ENCODE results near the gene CHRNB4. TPM values are rescaled to one million over a fixed set of nuclear protein-coding genes. Genes with fewer than 3 reads are reported as not detected.
A peak's percentile ranks its signal among the peaks of the same experiment; 100 is the strongest.

The CHRNB4 gene
- total RNA-seq, 4 donors from 2014 or later, result not detected

GRCh38 chr15:78627348-78627747, 13.7 kb downstream of the CHRNB4 start:
- Histone ChIP-seq H3K27me3 (no peaks in the 10 kb centered on the region), H3K4me1 (peaks cover 10 to 19% of the 10 kb centered on the region in 2 donors), H3K36me3 (no peaks in the 10 kb centered on the region), H3K27ac (no peak overlapping the region), H3K9me3 (no peaks in the 10 kb centered on the region), H3K4me3 (replicated peaks in 1 of 3) (no peak overlapping the region)
- TF ChIP-seq POLR2A (IDR thresholded peaks at IDR 0.05) (no peak), CTCF (IDR thresholded peaks at IDR 0.05) (no peak)
- 27 to 29% methylated on average over 8 of the region's 8 CpGs for whole genome bisulfite sequencing, 2 donors
- intact Hi-C loops (cut with DNase I), result no loop called here
- peak; percentile 48 to 55 for DNase-seq

GRCh38 chr15:78626381-78626995, 14.5 kb downstream of the CHRNB4 start:
- Histone ChIP-seq H3K4me3 (replicated peaks in 1 of 3) (no peak overlapping the region), H3K27ac (no peak overlapping the region), H3K36me3 (no peaks in the 10 kb centered on the region), H3K9me3 (no peaks in the 10 kb centered on the region), H3K27me3 (no peaks in the 10 kb centered on the region), H3K4me1 (peaks cover 10 to 19% of the 10 kb centered on the region in 2 donors)
- WGBS, 2 donors, result 66 to 69% methylated on average over 6 of the region's 6 CpGs
- intact Hi-C loops (cut with DNase I), result no loop called here
- no peak for TF ChIP-seq CTCF (IDR thresholded peaks at IDR 0.05)
- no peak for TF ChIP-seq POLR2A (IDR thresholded peaks at IDR 0.05)
- DNase-seq, result no peak

GRCh38 chr15:78625606-78626280, 15.3 kb downstream of the CHRNB4 start:
- intact Hi-C loops (cut with DNase I), result no loop called here
- no peak for TF ChIP-seq POLR2A (IDR thresholded peaks at IDR 0.05)
- TF ChIP-seq CTCF (IDR thresholded peaks at IDR 0.05), result no peak
- no peak overlapping the region for H3K27ac ChIP-seq

GRCh38 chr15:78624651-78625590, 16.1 kb downstream of the CHRNB4 start:
- intact Hi-C loops (cut with DNase I), result no loop called here
- TF ChIP-seq POLR2A (IDR thresholded peaks at IDR 0.05), result no peak
- TF ChIP-seq CTCF (IDR thresholded peaks at IDR 0.05), result no peak
- peaks cover 15 to 30% of the 10 kb centered on the region in 2 donors for H3K4me1 ChIP-seq
- H3K36me3 ChIP-seq, result no peaks in the 10 kb centered on the region
- peaks cover 4% of the 10 kb centered on the region for H3K27me3 ChIP-seq
- no peak for DNase-seq
- H3K9me3 ChIP-seq, result no peaks in the 10 kb centered on the region
- no peak overlapping the region for H3K4me3 ChIP-seq (replicated peaks in 1 of 3)
- 78 to 91% methylated on average over 14 to 17 of the region's 17 CpGs for WGBS, 2 donors
- no peak overlapping the region for H3K27ac ChIP-seq

More at GRCh38 chr15:78625606-78626280, 15.3 kb downstream of the CHRNB4 start:
- Histone ChIP-seq H3K27me3 (no peaks in the 10 kb centered on the region), H3K36me3 (no peaks in the 10 kb centered on the region), H3K9me3 (no peaks in the 10 kb centered on the region), H3K4me1 (peaks cover 10 to 22% of the 10 kb centered on the region in 2 donors), H3K4me3 (replicated peaks in 1 of 3) (no peak overlapping the region)
- 51 to 52% methylated on average over 7 to 12 of the region's 12 CpGs for WGBS, 2 donors
- DNase-seq, result peak; percentile 57 to 61

All from thyroid gland (tissue), 4 donors.